Measurements from ENCODE around the gene OPALIN. TPM values are rescaled to one million over a fixed set of nuclear protein-coding genes. Genes with fewer than 3 reads are reported as not detected.

The OPALIN gene
- polyA plus RNA-seq, 1 of the 3 experiments (the other 2 are of a cell fraction) = not detected

GRCh38 chr10:96369890-96370583 lies 11.2 kb upstream of the OPALIN start:
- WGBS (ENCODE audit: low lambda C conversion rate) = 63% methylated on average over 30 of the region's 38 CpGs
- H3F3A ChIP-seq (replicated peaks; ENCODE audit: insufficient read depth) = no peaks in the 10 kb centered on the region
- no peak overlapping the region for H3K27ac ChIP-seq (ENCODE audit: low read depth in 2 of 2, low read length in 1 of 2)
- no peaks in the 10 kb centered on the region for H3K36me3 ChIP-seq (replicated peaks in 1 of 2; ENCODE audit: control insufficient read depth in 1 of 2, insufficient read depth in 2 of 2, low read length in 1 of 2)
- no peaks in the 10 kb centered on the region for H4K20me1 ChIP-seq (ENCODE audit: insufficient read depth)
- no peak overlapping the region for H3K4me3 ChIP-seq (ENCODE audit: low read depth in 2 of 2, low read length in 1 of 2)
- H3K9me2 ChIP-seq = no peaks in the 10 kb centered on the region
- no peak overlapping the region for H3K9ac ChIP-seq
- H3K4me1 ChIP-seq (ENCODE audit: control insufficient read depth in 1 of 2, insufficient read depth in 2 of 2, low read depth in 1 of 2, low read length in 1 of 2) = peaks cover 0 to 5% of the 10 kb centered on the region in 2 experiments; a peak in 1 of 4 replicates
- H3K4me2 ChIP-seq = no peak overlapping the region
- ChIA-PET CTCF (interaction anchor here (0.7 to 4.1 kb wide), 48 partner anchors 8 to 839 kb away, joined by 3 to 38 read pairs (median 4); partner anchors contain the start of genes OPALIN and TLL2), POLR2A (no interaction called here)
- no peak for DNase-seq
- no peak for TF ChIP-seq RAD21 (IDR thresholded peaks at IDR 0.05; ENCODE audit: low read length)
- TF ChIP-seq GATA2 (CRISPR knock-in tag; IDR thresholded peaks at IDR 0.05) = no peak
- TF ChIP-seq MXI1 (IDR thresholded peaks at IDR 0.05; ENCODE audit: low read depth, low read length) = no peak
- TF ChIP-seq SIN3A (IDR thresholded peaks at IDR 0.05; ENCODE audit: borderline replicate concordance, low read depth, low read length) = no peak
- TF ChIP-seq FOXJ3 (CRISPR knock-in tag; IDR thresholded peaks at IDR 0.05) = no peak
- no peak for TF ChIP-seq RXRA (IDR thresholded peaks at IDR 0.05; ENCODE audit: borderline replicate concordance, low read depth)
- TF ChIP-seq USF1 (IDR thresholded peaks at IDR 0.05; ENCODE audit: borderline replicate concordance, low read depth) = no peak
- TF ChIP-seq GABPA (IDR thresholded peaks at IDR 0.05; ENCODE audit: low read depth) = no peak
- no peak for TF ChIP-seq NFIC (IDR thresholded peaks at IDR 0.05; ENCODE audit: borderline replicate concordance)
- TF ChIP-seq NRF1 (IDR thresholded peaks at IDR 0.05; ENCODE audit: low read depth, low read length) = no peak
- no peak for TF ChIP-seq POLR2AphosphoS5 (IDR thresholded peaks at IDR 0.05; ENCODE audit: low read depth, low read length)
- H3K27me3 ChIP-seq (ENCODE audit: insufficient read depth) = no peaks in the 10 kb centered on the region; the same call in 1 of the 2 replicates
- no peaks in the 10 kb centered on the region for H3K79me2 ChIP-seq (ENCODE audit: insufficient read depth)
- no peak overlapping the region for H2AFZ ChIP-seq (ENCODE audit: low read depth)
- no peaks in the 10 kb centered on the region for H3K9me3 ChIP-seq

GRCh38 chr10:96368971-96369370 lies 10.2 kb upstream of the OPALIN start:
- ChIA-PET POLR2A (no interaction called here), CTCF (interaction anchor here (3.1 to 4.1 kb wide), 2 partner anchors 26 to 145 kb away, joined by 14 to 38 read pairs; partner anchors contain the start of gene TLL2)
- DNase-seq = no peak
- Histone ChIP-seq H3K4me3 (ENCODE audit: low read depth in 2 of 2, low read length in 1 of 2) (no peak overlapping the region), H3K36me3 (replicated peaks in 1 of 2; ENCODE audit: control insufficient read depth in 1 of 2, insufficient read depth in 2 of 2, low read length in 1 of 2) (no peaks in the 10 kb centered on the region), H3K27ac (ENCODE audit: low read depth in 2 of 2, low read length in 1 of 2) (no peak overlapping the region), H3K4me1 (ENCODE audit: control insufficient read depth in 1 of 2, insufficient read depth in 2 of 2, low read depth in 1 of 2, low read length in 1 of 2) (no peaks in the 10 kb centered on the region), H3F3A (replicated peaks; ENCODE audit: insufficient read depth) (no peaks in the 10 kb centered on the region), H3K4me2 (no peak overlapping the region), H3K79me2 (ENCODE audit: insufficient read depth) (no peaks in the 10 kb centered on the region), H3K9ac (no peak overlapping the region), H4K20me1 (ENCODE audit: insufficient read depth) (no peaks in the 10 kb centered on the region), H3K27me3 (ENCODE audit: insufficient read depth) (no peaks in the 10 kb centered on the region; the same call in 1 of the 2 replicates), H2AFZ (ENCODE audit: low read depth) (no peak overlapping the region), H3K9me2 (no peaks in the 10 kb centered on the region), H3K9me3 (no peaks in the 10 kb centered on the region)
- 72% methylated on average over 5 of the region's 5 CpGs for WGBS (ENCODE audit: low lambda C conversion rate)
- TF ChIP-seq FOXJ3 (CRISPR knock-in tag; IDR thresholded peaks at IDR 0.05) (no peak), CHD2 (IDR thresholded peaks at IDR 0.05; ENCODE audit: low read length, partially characterized antibody) (no peak), FOXM1 (IDR thresholded peaks at IDR 0.05; ENCODE audit: low read depth) (no peak), ELF1 (IDR thresholded peaks at IDR 0.05) (no peak), TCF12 (IDR thresholded peaks at IDR 0.05) (no peak), NRF1 (IDR thresholded peaks at IDR 0.05; ENCODE audit: low read depth, low read length) (no peak), EZH2phosphoT487 (IDR thresholded peaks at IDR 0.05; ENCODE audit: borderline replicate concordance, low read depth) (no peak), TAF1 (IDR thresholded peaks at IDR 0.05; ENCODE audit: borderline replicate concordance, low read depth, low read length) (no peak), POLR2AphosphoS5 (IDR thresholded peaks at IDR 0.05; ENCODE audit: low read depth, low read length) (no peak)
